Non-pigmented ciliary epithelial cell (primary cell): ENCODE results near the gene CCNY.

Experiments used
- DNase-seq: peaks from one replicate; pipeline ENCODE4 v3.0.0-alpha.2; 2010; ENCODE audit warnings: low read depth

Gene CCNY

DNA sequence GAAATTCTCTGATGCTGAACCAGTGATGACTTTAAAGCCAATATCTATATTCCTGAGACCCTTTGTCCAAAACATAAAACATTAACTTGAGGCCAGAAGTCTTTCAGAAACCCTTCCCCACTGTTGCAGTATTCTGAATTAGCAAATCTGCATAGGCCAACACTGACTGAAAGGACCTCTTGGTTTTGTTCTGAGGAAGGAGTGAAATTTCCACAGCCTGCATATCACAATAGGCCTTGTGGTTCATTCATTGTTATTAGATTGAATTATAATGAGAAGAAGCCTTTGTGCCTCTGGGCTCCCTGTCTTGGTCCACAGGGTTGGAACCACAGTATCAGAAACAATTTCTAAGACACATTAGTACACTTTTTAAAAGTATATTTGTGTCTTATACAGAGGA, 90.3 kb downstream of the CCNY start:
- no peak for DNase-seq

DNA sequence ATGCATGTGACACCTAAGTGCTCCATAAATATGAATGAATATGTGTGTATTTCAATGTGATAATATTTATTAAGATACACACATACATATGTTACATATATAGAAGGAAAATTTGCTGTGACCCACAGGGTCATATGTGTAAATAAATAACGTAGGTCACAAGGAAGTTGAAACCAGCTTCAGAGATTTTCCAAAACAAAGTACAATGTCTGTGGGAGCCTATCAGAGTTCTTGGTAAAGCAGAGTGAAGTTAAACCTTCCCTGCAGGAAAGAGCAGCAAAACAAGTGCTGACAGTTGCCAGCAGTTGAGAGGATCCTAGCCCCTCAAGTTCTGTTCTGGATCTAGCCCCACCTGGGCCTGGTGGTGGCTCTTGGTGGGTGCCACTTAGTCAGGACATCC, 91.2 kb downstream of the CCNY start:
- DNase-seq: no peak

DNA sequence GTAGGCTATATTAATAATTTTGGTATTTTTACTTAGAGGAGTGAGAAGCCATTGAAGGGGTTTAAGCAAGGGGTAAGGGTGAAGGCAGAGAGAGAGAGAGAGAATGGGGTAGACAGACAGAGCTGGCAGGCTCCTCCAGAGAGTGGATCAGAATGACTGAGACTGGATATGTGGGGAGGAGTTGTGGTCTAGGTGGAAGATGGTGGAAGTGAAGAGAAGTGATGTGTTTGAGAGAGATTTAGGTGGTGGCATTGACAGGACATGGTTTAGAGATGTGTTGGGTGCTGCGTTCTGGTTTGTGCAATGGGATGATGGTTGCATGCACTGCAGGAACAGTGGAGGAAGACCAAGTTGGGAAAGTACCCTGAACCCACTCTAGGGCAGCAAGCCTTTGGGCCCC, 92.2 kb downstream of the CCNY start:
- DNase-seq: no peak

DNA sequence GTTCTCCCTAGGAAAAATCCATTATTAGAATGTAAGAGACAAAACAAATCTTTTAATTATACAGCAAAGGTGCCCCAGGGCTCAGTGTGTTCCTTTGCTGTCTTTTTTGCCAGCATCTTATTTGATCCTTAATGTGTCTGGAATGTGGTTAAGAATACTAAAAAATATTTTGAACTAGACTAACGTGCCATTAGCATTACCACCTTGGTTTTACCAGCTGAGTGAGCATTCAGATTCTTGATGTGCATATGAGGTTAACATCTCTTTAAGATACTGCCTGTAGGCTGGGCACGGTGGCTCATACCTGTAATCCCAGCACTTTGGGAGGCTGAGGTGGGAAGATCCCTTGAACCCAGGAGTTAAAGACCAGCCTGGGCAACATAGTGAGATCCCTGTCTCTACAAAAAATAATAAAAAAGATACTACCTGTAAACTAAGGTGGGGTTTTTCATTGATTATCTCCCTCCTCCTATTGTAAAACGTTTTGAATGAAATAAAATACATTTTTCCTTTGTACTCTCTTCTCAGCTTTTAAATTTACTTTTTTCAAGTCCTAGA, 96.6 kb downstream of the CCNY start:
- DNase-seq: no peak

DNA sequence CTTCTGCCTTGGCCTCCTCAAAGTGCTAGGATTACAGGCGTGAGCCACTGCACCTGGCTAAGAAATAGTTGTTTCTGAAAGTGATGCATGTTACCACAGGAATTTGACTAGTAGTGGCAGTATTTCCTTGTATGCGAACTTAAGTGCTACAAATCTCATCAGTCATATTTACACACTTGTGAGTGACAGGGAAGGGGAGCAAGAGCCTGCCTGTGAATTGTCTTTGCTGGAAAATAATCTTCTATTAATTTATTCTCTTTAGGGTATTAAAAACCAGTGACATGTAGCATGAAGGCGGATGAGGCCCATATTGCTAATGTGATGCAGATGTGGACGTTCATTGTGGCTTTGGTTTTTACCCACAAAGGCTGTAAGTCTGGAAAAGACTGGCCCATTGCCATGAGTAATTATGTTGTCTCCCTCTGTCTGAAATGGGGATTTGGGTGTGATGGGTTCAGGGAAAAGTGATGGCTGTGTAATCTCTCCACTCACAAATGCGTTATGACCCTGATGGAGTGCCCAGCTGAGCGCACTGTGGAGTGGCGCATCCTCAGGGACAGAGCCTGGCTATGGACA, 97.6 kb downstream of the CCNY start:
- peak; percentile 90 for DNase-seq

DNA sequence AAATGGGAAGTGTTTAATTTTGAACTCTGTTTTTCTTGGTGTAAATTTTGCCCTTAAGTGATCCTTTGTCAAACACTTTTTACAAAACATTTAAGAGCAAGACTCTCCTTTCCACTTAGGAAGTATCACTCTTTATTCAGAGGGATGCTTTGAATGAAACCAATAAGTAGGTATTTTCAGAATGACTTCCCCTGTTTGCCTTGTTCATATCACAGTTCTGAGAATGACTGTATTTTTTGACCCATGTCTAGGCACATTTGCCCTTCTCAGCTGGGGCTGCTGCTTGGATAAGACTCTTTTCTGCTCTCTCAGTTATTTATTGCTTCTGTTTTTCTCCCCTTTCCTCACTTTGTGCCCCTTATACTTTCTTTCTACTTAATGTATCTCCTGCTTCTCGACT, 98.2 kb downstream of the CCNY start:
- DNase-seq: no peak

DNA sequence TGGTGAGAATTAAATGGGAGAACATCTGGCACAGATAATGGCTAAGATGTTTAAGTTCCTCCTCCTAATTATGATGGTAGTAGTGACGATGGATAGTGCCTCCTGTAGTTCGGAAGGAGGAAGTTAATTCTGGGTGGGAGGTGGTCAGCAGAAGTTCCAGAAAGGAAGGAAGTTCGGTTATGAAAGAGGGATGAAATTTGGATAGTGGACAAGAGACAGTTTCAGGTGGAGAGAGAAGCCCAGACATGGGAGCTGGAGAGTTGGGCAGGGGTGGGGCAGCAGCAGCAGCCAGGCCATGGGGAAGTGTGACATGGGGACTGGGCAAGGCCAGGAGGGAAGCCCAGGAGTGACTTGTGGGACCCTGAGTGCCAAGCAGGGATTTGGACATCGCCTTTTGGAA, 99.5 kb downstream of the CCNY start:
- DNase-seq: no peak

DNA sequence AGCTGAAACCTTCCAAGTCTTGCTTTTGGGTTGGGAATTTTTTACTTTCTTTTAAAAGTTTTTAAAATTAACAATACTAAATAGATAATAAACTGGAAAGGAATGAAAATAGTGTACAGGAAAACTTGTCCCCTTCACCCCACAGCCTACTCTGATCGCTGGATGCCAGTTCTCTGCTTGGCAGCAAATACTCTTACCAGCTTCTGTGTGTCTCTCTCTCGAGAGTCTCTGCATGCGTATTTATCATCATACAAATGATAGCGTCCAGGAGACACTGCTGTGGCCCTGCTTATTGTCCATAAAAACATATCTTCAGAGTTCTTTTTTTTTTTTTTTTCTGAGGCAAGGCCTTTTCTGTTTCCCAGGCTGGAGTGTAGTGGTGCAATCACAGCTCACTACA, 101.5 kb downstream of the CCNY start:
- no peak for DNase-seq

DNA sequence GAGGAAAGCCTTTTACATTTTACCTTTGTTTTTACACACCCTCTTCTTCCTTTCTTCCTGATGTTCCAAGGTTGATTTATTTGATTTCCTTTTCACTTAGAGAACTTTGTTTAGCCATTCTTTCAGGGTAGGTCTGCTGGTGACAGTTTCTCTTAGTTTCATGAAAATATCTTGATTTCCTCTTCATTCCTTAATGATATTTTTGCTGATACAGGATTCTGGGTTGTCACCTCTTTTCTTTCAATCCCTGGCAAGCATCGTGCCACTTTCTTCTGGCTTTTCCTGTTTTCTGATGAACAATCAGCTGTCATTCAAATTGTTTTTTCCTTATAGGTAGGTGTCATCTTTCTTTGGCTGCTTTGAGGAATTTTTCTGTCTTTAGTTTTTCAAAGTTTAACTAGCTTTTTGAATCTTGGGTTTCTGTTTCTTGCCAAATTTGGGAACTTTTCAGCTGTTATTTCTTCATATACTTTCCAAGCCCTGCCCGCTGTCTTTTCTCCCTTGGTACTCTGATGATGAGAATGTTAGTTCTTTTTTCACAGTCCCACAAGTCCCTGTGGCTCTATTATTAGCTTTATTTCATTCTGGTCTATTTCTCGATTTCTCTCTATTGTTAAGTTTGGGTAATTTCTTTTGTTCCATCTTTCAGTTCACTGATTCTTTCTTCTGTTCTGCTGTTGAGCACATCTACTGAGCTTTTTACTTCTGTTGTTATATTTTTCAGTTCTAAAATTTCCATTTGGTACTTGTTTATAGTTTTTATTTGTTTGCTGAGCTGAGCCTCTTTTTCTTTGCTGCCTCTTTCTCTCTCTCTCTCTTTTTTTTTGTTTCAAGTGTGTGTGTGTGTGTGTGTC, 102.6 kb downstream of the CCNY start:
- DNase-seq: no peak

DNA sequence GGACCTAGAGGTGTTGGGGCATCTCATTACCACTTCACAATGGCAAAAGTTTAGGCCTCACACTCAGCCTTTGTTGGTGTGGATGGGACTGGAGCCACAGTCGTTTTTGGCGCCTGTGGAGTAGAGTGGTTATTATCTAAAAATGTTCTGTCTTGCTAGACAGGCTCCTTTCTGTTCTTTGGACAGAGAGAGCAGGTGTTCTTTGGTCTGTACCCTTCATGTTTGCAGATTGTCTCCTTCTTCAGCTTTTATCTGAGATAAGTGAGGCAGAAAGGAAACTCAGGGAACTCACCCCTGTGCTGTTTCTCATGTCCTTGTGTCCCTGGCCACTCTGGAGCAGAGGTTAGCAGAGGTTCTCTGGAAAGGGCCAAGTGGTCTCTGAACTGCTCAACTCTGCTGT, 103.7 kb downstream of the CCNY start:
- DNase-seq: no peak

DNA sequence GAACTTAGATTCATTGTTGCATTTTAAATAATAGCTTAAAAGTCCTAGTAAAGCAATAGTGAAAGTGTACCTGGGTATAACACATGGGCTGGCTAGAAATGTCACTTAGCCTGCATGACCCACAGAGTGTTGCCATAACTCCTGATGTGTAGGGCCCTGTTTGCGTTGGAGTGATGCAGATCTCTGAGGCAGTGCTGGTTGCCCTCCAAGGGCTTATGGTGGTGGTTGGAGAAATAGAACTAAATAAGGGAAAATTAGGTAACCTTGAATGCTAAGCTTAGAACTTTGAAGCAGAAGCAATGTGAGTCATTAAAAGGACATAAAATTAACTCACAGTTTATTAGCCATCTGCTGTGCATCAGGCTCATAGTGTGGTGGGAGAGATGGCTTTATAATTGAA, 105.7 kb downstream of the CCNY start:
- no peak for DNase-seq

DNA sequence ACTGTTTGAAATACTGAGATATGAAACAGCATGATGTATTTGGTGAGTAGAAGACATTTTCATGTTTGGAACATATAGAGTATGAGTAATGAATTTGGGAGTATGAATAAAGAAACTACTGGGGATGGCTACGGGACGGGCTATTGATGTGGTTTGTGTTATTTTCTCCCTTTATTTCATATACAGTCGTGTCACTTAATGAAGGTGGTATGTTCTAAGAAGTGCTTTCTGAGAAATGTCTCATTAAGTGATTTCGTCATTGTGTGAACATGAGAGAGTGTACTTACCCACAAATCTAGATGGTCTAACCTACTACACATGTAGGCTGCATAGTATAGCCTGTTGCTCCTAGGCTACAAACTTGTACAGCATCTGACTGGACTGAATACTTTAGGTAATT, 106.3 kb downstream of the CCNY start:
- DNase-seq: no peak

DNA sequence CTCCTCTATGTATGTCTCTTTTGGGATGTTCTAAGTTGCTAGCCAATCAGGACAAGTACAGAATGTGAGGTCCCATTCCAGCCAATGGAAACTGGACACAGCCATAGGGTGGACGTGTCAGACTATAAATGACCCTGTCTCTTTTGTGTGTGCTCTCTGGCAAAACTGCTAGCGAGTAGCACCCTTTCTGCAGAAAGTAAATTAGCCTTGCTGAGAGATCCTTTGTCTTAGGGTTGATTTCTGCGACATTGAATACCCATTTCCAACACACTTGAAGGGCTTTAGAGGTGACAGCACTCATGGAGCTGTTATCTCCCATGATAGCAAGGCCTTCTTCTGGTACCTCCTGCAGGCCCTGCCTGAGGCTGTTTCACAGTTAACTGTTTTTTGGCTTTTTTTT, 107.5 kb downstream of the CCNY start:
- DNase-seq: no peak

DNA sequence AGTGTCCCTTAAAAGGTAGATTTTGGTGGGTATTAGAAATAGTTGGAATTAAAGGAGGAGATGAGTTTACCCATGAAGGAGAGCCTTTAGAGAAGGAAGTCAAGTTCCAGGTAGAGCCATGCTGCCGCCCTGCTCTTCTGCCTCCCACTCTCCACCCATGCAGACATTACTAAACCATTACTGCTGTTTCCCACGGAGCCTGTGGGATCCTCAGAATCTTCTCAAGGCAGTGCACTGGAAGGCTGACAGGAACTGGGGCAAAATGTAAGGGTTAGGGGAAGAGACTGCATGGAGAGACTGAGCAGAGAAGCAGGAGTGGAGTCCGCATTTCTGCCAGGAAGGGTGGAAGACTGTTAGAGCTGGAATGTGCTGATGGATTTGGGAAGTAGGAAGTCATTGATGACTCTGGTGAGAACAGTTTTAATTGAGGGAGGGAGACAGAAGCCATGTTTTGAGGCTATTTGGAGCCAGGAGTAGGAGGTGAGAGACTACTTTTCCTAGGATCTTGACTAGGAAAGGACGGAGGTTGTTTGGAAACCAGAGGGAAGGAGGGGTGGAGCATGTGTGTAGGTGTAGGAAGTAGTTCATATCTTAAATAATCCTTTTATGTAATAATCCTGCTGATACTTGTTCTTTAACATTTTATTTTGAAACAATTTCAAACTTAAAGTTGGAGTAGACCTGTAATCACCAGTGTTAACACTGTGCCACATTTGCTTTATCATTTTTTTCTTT, 109.0 kb downstream of the CCNY start:
- DNase-seq: no peak

DNA sequence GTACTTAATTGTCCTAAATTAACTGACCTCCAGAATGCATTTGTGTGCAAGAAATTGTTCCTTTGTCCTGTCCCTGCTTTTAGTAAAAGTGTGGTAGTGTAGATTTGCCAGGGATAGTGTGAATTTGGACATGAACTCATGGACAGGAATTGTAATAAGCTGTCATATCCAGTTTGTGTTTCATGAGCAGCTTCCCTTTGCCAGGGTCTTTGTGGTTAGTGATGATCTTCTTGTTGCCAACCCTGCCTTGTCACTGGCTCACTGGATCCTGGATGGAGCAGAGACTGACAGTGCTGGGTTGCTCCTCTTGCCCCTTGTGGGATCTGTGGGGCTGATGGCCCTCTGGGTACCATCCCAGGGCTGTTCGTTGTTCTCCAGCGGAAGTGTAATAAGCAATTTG, 110.1 kb downstream of the CCNY start:
- DNase-seq: no peak

DNA sequence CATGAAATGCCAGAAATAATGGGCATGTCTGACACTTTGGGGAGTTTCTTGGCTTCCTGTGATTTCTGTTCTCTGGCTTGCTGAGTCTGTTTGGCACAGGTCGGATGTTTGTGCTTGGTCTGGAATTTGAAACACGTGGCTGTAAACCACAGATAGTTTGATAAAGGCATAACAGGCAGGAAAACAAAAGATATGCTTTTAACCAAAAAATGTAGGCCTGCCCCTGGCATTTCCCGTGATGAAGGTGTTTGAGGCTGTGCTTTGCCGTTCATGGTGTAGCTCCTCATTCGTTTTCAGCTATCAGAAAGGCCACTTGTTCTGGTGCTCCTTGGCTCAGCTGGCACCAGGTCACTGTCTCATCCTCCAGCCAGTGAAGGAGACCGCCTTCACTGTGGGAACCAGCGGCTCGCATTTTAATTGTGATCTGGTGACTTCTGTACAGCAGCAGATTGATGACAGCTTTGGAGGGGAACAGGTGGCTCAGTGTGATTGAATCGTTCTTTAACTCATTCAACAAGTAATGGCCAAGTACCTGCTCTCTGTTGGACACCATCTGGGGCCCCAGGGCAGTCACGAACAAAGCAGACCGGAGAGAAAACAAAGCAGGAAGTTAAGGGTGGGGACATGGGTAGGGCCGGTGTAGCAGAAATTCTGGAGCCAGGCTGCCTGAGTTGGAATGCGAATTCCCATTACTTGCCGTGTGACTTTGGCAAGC, 111.5 kb downstream of the CCNY start:
- DNase-seq: peak; percentile 53

DNA sequence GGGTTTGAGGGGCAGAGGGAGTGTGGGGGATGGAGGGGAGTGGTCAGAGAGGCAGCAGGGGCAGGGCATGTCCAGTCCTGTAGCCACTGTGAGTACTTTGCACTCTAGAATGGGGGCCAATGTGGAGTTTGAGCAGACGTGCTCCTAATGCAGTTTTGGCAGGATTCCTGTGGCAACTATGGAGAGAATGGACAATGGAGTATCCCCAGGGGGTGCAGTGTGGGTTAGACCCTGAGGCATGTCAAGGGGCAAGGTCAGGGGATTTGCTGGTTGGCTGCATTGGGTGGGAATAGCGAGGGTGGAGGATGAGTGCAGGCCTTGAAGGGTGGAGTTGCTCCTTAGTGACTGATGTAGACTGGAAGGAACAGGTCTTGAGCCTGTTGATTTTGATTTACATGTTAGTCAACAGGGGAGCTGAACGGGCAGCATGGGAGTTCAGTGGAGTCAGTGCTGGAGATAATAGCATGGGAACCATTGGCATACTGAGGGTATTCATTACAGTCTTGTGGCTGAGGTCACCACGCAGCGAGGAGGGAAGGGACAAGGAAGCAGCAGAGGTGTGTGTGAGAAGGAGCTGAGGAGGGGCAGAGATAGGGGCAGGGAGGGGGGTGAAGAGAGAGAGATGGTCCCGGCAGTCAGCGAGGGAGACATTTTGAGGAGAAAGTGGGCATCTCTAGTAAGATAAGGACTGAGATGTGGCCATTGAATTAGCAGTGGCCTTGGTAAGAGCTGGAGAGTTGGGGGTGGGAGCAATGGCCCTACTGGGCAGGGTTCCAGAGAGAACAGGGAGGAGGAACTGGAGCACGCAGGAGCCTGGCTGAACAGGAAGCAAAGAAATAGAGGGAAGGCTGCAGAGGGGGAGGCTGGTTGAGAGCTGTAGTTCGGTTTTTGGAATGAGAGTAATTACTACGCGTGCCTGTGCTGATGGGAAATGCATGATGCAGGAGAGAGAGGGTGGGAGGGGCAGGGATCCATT, 112.7 kb downstream of the CCNY start:
- no peak for DNase-seq

DNA sequence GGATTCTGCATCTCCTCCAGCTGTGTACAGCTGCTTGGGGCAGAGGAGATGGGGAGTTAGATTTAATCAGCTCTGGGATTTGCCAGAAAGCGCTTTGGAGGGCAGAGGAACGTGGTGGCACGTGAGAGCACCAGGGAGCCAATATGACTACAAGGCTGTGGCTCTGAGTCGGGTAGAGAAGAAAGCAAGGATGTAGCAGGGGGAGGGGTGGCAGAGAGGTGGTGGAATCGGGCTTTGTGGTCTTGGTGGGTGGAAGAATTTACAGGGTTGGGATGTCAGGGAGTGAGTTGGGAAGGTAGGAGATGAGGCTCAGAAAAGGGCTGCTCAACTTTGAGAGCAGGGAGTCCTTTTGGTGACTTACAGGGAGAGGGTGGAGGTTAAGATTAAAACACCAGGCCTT, 113.6 kb downstream of the CCNY start:
- DNase-seq: no peak

DNA sequence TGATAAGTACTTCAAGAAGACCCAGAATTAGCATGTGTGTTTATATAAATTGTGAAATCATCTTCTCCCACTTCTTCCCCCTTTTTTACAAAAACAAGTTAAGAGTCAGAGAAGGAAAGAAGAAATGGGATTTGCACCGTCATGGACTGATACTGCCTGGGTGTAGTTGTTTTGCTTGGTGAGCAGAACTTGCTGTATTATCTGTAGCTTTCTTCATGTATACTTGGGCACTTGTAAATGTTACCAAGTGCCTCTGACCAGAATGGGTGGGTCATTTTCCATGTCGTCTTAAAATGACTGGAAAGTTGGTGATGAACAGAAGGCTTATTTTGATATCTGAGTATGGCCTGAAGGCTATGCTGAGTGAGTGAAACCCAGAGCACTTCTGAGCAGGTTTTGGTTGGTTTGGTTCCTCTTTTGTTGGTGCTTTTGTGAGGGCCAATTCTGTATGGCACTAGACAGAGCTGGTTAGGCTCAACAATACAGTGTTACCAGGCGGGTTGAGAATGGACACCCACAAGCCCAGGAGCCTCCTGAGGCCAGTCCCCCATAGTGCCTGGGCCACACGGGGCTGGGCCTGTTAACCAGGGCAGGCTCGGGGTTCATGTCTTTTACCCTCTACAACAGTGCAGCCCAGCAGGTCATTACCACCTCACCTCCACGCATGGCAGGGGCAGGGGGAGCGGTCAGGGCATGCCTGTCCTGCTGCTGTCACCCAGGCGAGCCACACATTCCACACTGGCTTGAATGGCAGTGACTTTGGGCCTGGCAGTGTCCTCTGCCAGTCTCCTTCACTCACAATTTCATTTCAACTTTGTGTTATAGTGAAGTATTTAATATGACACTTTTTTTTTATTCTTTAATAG, 115.1 kb downstream of the CCNY start:
- no peak for DNase-seq

DNA sequence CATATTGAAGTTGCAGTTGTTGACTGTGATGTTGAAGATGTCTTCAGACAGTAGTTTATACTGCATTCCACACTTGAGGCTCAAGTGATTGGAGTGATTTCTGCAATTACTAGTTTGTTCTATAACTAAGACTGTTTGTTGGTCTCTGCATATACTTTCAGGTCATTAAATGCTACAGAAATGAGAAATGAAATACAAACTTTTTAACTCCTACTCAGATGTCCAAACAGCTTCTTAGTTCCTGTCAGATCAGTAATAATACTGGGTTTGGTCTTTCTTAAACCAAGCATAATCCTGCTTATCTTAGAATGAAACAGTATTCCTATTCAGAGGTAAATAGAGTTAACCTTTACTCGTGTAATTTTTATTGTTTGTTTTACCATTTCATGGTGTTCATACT, 115.9 kb downstream of the CCNY start:
- no peak for DNase-seq
